Activated B cell treated with CpG ODN at 0.5 μM for 24 hours (primary cell): ENCODE measurements around the gene SHBG. TPM values are rescaled to one million over a fixed set of nuclear protein-coding genes. Genes with fewer than 3 reads are reported as not detected.

Source experiments
- ATAC-seq: fragments of 200-7000 bp; cut with Tn5 transposase; one replicate; pipeline ENCODE4 v1.10.0; 2021; ENCODE audit warnings: low read depth, mild to moderate bottlenecking, moderate library complexity
- CTCF ChIA-PET: fragments of 350-600 bp; sonication (Branson Sonifier 250); formaldehyde crosslinking; loops from one replicate; lab custom pipeline; 2021; ENCODE audit warnings: antibody characterized with exemption; lab: Charles Lee
- POLR2A ChIA-PET: fragments of 350-600 bp; sonication (Branson Sonifier 250); formaldehyde crosslinking; loops from one replicate; lab custom pipeline; 2021; ENCODE audit warnings: antibody characterized with exemption; lab: Charles Lee
- DNase-seq: peaks from one replicate; pipeline ENCODE4 v3.0.0; 2022
- H3K27ac Mint-ChIP-seq: one replicate; pipeline ENCODE4 v1.8.0; 2020; ENCODE audit warnings: mixed read lengths
- H3K27me3 Mint-ChIP-seq: one replicate; pipeline ENCODE4 v1.8.0; 2021; ENCODE audit warnings: mixed read lengths
- H3K36me3 Mint-ChIP-seq: one replicate; pipeline ENCODE4 v1.8.0; 2021; ENCODE audit warnings: low read depth, mixed read lengths
- H3K4me1 Mint-ChIP-seq: one replicate; pipeline ENCODE4 v1.8.0; 2021; ENCODE audit warnings: mixed read lengths
- H3K4me3 Mint-ChIP-seq: one replicate; pipeline ENCODE4 v1.8.0; 2020; ENCODE audit warnings: mild to moderate bottlenecking, mixed read lengths
- H3K9me3 Mint-ChIP-seq: one replicate; pipeline ENCODE4 v1.8.0; 2020; ENCODE audit warnings: mixed read lengths
- intact Hi-C: fragments of 100-400 bp; cut with micrococcal nuclease; formaldehyde crosslinking; loops from one replicate; pipeline ENCODE4 v1.15.1; 2024
- total RNA-seq: library from RNA; stranded (reverse); gene quantifications from 2 replicates; pipeline ENCODE4 v1.2.3, GENCODE V29; 2022
- TF ChIP-seq, protein P1 (sequence below): fragments of 200-600 bp; IDR thresholded peaks from one replicate; pipeline ENCODE4 v1.8.0; 2022; ENCODE audit warnings: antibody characterized with exemption, mild to moderate bottlenecking

The SHBG gene
- total RNA-seq, 1 donor from 2014 or later = not detected

DNA sequence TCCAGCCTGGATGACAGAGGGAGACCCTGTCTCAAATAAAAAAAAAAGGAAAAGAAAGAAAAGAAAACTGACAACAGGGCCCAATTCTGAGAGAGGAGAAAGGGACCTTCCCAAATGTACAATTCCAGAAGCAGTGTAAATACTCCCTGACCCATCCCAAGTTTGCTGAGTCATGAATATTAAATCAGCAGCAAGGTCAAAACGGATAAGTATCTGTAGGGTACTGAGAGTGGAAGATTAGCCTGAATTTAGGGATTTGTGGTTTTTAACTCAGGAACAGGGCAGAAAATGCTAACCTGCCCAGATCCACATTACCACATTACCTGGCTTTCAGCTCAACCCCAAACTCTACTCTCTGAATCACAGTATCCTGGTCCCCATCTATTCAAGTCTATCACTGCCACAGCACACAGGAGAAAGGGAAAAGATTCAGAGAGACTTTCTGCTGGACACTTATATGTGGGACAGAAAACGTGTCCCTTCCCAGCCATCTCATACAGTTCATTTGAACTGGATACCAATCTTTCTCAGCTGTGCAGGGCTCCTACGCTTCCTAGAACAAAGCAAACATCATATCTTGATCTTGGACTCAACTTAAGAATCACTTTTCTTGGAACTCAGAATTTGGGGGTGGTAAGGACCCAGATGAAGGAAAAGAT, 18.2 kb upstream of the SHBG start:
- Mint-ChIP-seq H3K4me1 (peaks cover 40% of the 10 kb centered on the region), H3K9me3 (no peaks in the 10 kb centered on the region), H3K27ac (no peak overlapping the region), H3K4me3 (peak overlapping the region; percentile 44), H3K27me3 (no peaks in the 10 kb centered on the region), H3K36me3 (peaks cover 22% of the 10 kb centered on the region)
- ChIA-PET CTCF (interaction anchor here (1.5 kb wide), 1 partner anchor 23 kb away, joined by 4 read pairs; no protein-coding TSS in a partner anchor), POLR2A (interaction anchor here (6.1 kb wide), 1 partner anchor 76 kb away, joined by 109 read pairs; the partner anchor contains the start of genes TP53 and WRAP53)
- DNase-seq = no peak
- intact Hi-C loops = no loop called here
- no peak for ATAC-seq
- TF ChIP-seq, protein P1, sequence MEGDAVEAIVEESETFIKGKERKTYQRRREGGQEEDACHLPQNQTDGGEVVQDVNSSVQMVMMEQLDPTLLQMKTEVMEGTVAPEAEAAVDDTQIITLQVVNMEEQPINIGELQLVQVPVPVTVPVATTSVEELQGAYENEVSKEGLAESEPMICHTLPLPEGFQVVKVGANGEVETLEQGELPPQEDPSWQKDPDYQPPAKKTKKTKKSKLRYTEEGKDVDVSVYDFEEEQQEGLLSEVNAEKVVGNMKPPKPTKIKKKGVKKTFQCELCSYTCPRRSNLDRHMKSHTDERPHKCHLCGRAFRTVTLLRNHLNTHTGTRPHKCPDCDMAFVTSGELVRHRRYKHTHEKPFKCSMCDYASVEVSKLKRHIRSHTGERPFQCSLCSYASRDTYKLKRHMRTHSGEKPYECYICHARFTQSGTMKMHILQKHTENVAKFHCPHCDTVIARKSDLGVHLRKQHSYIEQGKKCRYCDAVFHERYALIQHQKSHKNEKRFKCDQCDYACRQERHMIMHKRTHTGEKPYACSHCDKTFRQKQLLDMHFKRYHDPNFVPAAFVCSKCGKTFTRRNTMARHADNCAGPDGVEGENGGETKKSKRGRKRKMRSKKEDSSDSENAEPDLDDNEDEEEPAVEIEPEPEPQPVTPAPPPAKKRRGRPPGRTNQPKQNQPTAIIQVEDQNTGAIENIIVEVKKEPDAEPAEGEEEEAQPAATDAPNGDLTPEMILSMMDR = no peak

DNA sequence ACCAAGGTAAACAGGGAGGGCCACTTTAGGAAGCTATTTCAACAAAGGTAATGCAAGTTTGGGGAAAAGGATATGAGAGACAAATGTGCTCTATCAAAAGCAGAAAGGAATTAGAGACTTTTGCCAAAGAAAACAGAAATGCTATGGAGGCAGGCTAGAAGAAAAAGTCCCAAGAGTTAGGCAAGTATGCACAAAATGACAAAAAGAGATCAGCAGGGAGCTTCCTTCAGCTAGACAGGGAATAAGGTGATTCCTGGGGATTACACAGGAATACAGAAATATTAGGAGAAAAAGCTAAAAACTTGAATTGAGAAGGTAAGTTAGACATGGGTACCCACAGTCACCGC, 17.7 kb upstream of the SHBG start:
- Mint-ChIP-seq H3K4me1 (peaks cover 40% of the 10 kb centered on the region), H3K9me3 (no peaks in the 10 kb centered on the region), H3K4me3 (peak overlapping the region; percentile 44), H3K27ac (no peak overlapping the region), H3K36me3 (peaks cover 22% of the 10 kb centered on the region), H3K27me3 (no peaks in the 10 kb centered on the region)
- DNase-seq (no peak), ATAC-seq (no peak)
- TF ChIP-seq, protein P1 = no peak
- POLR2A ChIA-PET = interaction anchor here (0.6 to 6.1 kb wide), 3 partner anchors 32 to 492 kb away, joined by 3 to 109 read pairs (median 6); partner anchors contain the start of genes TP53 and WRAP53
- CTCF ChIA-PET = interaction anchor here (1.5 kb wide), 1 partner anchor 23 kb away, joined by 4 read pairs; no protein-coding TSS in a partner anchor
- intact Hi-C loops = no loop called here

DNA sequence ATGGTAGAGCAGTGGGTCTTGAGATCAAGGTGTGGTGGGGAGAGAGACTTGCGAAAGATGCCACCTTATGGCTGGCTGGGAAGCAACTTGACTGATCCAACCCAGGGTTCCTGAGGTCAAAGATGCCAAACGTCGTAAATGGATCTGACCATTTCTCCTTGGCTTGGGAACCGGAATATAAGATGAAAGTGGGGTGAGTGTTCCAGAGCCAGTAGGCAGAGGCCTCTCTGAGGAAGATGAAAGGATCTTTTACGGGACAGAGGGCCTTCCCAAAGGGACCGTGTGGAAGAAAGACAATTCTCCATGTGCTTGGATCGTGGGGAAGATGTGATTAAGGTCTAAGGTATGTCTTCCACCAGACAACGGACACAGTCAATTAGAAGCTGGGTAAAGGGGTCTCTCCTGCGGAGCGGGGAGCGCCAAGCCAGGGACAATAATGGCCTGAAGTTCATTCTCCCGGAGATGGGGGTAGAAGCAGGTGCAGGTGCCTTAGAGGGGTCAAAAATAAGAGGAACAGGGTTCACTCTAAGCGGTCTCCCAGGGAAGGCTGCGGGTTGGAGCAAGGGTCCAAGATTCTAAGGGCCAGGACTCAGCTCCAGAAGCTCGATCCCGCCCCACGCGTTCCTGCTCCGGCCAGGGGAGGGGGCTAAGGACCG, 16.0 kb upstream of the SHBG start:
- TF ChIP-seq, protein P1 = no peak

DNA sequence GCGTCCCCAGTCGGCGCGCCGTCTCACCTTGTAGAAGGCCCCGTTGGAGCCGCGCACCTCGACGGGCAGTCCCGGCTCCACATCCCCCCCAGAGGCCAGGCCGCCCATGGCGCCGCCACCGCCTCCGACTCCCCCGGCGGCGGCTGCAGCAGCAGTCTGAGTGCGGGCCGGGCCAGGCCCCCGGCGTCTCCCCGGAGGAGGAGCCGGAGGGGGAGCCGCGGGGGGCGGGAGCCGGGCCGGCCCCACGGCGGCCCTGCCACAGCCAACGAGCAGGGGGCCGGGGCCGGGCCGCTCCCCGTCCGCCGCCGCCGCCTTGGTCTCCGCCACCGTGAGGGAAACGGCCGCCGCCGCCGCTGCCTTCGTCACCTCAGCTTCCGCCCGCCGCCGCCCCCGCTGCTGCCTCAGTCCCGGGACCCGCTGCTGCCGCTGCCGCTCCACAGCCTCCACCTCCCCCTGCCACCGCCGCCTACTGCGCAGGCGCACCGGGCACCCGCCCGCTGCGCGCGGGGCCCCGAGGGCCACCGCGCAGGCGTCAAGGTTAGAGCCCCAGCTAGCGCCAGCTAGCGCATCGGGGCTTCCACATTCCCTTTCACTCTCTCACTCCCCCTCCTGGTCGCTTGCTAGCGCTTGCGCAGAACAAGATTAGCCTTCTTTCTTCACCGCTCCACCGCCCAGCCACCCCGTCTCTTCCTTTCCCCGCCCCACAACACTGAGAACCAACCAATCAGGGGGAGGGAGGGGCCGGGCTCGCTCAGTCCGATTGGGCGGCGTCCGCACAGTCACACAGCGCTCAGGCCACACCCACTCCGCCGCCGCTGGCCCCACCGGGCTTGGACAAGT, 15.3 kb upstream of the SHBG start, which contains the start of gene FXR2:
TSS of gene FXR2 (minus strand) at position 473 of the 840 bp plus-strand sequence. CDS start at position 108, 365 bp downstream.
- Mint-ChIP-seq H3K4me3 (peak within 1 kb of the TSS; percentile 87), H3K9me3 (no peaks in the 10 kb centered on the region)
- peak; percentile 97 for DNase-seq

More for the DNA sequence above, 16.0 kb upstream of the SHBG start:
- Mint-ChIP-seq H3K36me3 (peaks cover 22% of the 10 kb centered on the region), H3K27me3 (no peaks in the 10 kb centered on the region), H3K9me3 (no peaks in the 10 kb centered on the region), H3K4me1 (peaks cover 40% of the 10 kb centered on the region), H3K4me3 (peak overlapping the region; percentile 87), H3K27ac (peak overlapping the region; percentile 82)
- DNase-seq (no peak), ATAC-seq (no peak)
- ChIA-PET POLR2A (interaction anchor here (0.9 to 6.1 kb wide), 9 partner anchors 12 to 278 kb away, joined by 3 to 109 read pairs (median 5); partner anchors contain the start of genes ACAP1, CD68, POLR2A and SAT2), CTCF (interaction anchor here (1.0 to 1.6 kb wide), 3 partner anchors 25 to 74 kb away, joined by 4 to 7 read pairs (median 6); partner anchors contain the start of genes SENP3, SOX15 and TP53)
- intact Hi-C loops = loop anchor here (1.0 to 2.0 kb wide), 2 partner anchors 53 to 243 kb away; partner anchors contain the start of genes NAA38 and SENP3

More for the DNA sequence above, 15.3 kb upstream of the SHBG start, which contains the start of gene FXR2:
- TF ChIP-seq, protein P1 = no peak
- peak; percentile 93 for ATAC-seq
- ChIA-PET POLR2A (interaction anchor here (0.6 to 6.1 kb wide), 16 partner anchors 12 to 571 kb away, joined by 3 to 109 read pairs (median 3); partner anchors contain the start of genes ACADVL, ACAP1, ATP1B2 and CD68), CTCF (interaction anchor here (1.1 to 1.6 kb wide), 4 partner anchors 25 to 73 kb away, joined by 3 to 7 read pairs (median 4); partner anchors contain the start of genes SENP3, SOX15 and TP53)
- no peaks in the 10 kb centered on the region for H3K27me3 Mint-ChIP-seq
- peak within 1 kb of the TSS; percentile 93 for H3K27ac Mint-ChIP-seq
- H3K36me3 Mint-ChIP-seq = peaks cover 15% of the 10 kb centered on the region
- peaks cover 37% of the 10 kb centered on the region for H3K4me1 Mint-ChIP-seq
- intact Hi-C loops = loop anchor here (1.0 to 2.0 kb wide), 9 partner anchors 13 to 242 kb away; partner anchors contain the start of genes ATP1B2, MPDU1, NAA38 and SAT2
